ENCODE measurements around the gene AUP1. TPM values are rescaled to one million over a fixed set of nuclear protein-coding genes. Genes with fewer than 3 reads are reported as not detected.
A peak's percentile ranks its signal among the peaks of the same experiment; 100 is the strongest.

The AUP1 gene
- total and polyA plus RNA-seq, 9 of the 15 experiments (the other 6 are each of a cell fraction or from before 2014, with no cell fraction given), result 70.7 to 245 (median 165) TPM

GRCh38 chr2:74530239-74531187 is 1.0 kb upstream of the AUP1 start (continued):
- TF ChIP-seq E2F6 (IDR thresholded peaks at IDR 0.05; ENCODE audit: borderline replicate concordance in 1 of 2, extremely low read depth in 1 of 2, insufficient read depth in 1 of 2, insufficient read length in 1 of 2, low read depth in 1 of 2, low read length in 1 of 2, poor library complexity in 1 of 2, severe bottlenecking in 1 of 2) (peak; percentile 98), EP400 (IDR thresholded peaks at IDR 0.05) (peak; percentile 91), MYC (IDR thresholded peaks at IDR 0.05; ENCODE audit: low read depth, low read length) (peak; percentile 91), MYC (CRISPR knock-in tag; IDR thresholded peaks at IDR 0.05; ENCODE audit: borderline replicate concordance, low read depth) (no peak; the same call in 1 of the 2 replicates), RBFOX2 (IDR thresholded peaks at IDR 0.05; ENCODE audit: low read depth, low read length) (peak; percentile 54; the same call in 1 of the 2 replicates), VEZF1 (CRISPR knock-in tag; IDR thresholded peaks at IDR 0.05) (peak; percentile 74), JUN (IDR thresholded peaks at IDR 0.05; ENCODE audit: borderline replicate concordance, low read depth, low read length) (peak; percentile 22; the same call in 1 of the 2 replicates), JUN (CRISPR knock-in tag; IDR thresholded peaks at IDR 0.05; ENCODE audit: borderline replicate concordance) (no peak), SIN3A (IDR thresholded peaks at IDR 0.05; ENCODE audit: borderline replicate concordance in 2 of 2, control insufficient read depth in 1 of 2, low read depth in 2 of 2, low read length in 2 of 2) (peak in 1 of 2 experiments; percentile 87; a peak in 1 of 4 replicates), ZNF766 (CRISPR knock-in tag; conservative IDR thresholded peaks at IDR 0.05) (no peak), DPF2 (IDR thresholded peaks at IDR 0.05) (peak; percentile 80), KDM5B (IDR thresholded peaks at IDR 0.05; ENCODE audit: insufficient replicate concordance, low read depth, low read length) (peak; percentile 46), POLR2A (conservative IDR thresholded peaks at IDR 0.05) (peak; percentile 79), RBM14 (IDR thresholded peaks at IDR 0.05; ENCODE audit: borderline replicate concordance, insufficient read depth, low read depth, low read length) (no peak), ATF1 (CRISPR knock-in tag; IDR thresholded peaks at IDR 0.05) (no peak), ATF1 (tag; IDR thresholded peaks at IDR 0.05) (peak; percentile 61), SREBF2 (CRISPR knock-in tag; IDR thresholded peaks at IDR 0.05) (no peak), SRF (CRISPR knock-in tag; IDR thresholded peaks at IDR 0.05) (0 out of 4 replicates have a peak, but pooled peaks of 1 of the 2 experiments have one; percentile 22), NFYB (IDR thresholded peaks at IDR 0.05; ENCODE audit: extremely low read depth, insufficient read length) (no peak)
- TF ChIP-seq, protein P1, sequence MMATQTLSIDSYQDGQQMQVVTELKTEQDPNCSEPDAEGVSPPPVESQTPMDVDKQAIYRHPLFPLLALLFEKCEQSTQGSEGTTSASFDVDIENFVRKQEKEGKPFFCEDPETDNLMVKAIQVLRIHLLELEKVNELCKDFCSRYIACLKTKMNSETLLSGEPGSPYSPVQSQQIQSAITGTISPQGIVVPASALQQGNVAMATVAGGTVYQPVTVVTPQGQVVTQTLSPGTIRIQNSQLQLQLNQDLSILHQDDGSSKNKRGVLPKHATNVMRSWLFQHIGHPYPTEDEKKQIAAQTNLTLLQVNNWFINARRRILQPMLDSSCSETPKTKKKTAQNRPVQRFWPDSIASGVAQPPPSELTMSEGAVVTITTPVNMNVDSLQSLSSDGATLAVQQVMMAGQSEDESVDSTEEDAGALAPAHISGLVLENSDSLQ (IDR thresholded peaks at IDR 0.05), result peak; percentile 21; the same call in 1 of the 2 replicates
- TF ChIP-seq, protein P2, sequence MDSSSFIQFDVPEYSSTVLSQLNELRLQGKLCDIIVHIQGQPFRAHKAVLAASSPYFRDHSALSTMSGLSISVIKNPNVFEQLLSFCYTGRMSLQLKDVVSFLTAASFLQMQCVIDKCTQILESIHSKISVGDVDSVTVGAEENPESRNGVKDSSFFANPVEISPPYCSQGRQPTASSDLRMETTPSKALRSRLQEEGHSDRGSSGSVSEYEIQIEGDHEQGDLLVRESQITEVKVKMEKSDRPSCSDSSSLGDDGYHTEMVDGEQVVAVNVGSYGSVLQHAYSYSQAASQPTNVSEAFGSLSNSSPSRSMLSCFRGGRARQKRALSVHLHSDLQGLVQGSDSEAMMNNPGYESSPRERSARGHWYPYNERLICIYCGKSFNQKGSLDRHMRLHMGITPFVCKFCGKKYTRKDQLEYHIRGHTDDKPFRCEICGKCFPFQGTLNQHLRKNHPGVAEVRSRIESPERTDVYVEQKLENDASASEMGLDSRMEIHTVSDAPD (CRISPR knock-in tag; IDR thresholded peaks at IDR 0.05), result no peak

Data from K562 (cell line).